HCT116 (cell line): ENCODE data around the gene SH2B3. TPM values are rescaled to one million over a fixed set of nuclear protein-coding genes. Genes with fewer than 3 reads are reported as not detected.
A peak's percentile ranks its signal among the peaks of the same experiment; 100 is the strongest.
"Not testable (repeated sequence)": the region's sequence is repeated elsewhere in the genome, so short reads cannot be mapped to it uniquely, and the experiment has no call there.

ENCODE experiments used
- ATAC-seq: fragments of 200-7000 bp; cut with Tn5 transposase; 2 replicates; pipeline ENCODE4 v1.9.1; 2020; ENCODE audit warnings: mild to moderate bottlenecking, moderate library complexity
- BruUV-seq: library from RNA; stranded (reverse); fragments of 400-500 nt; replicated peaks from 2 replicates; lab custom pipeline; 2021; lab: Mats Ljungman, UMichigan
- CTCF ChIA-PET: fragments of 300-600 bp; sonication (Branson Sonifier 250); formaldehyde crosslinking; loops from one replicate; lab custom pipeline; 2021; ENCODE audit warnings: antibody characterized with exemption; lab: Charles Lee
- POLR2A ChIA-PET: fragments of 300-600, 350-600 bp; sonication (Branson Sonifier 250); formaldehyde crosslinking; loops from one replicate; lab custom pipeline; 2021; ENCODE audit warnings: antibody characterized with exemption; lab: Charles Lee
- RAD21 ChIA-PET, 2 experiments: fragments of 300-600 bp; sonication (Branson Sonifier 250); formaldehyde crosslinking; loops; one replicate each; lab custom pipeline; 2023; ENCODE audit warnings: low total read pairs in 2 of 2; ENCODE audit not compliant: uncharacterized antibody in 2 of 2, unreplicated experiment in 2 of 2, low non-redundant PET in 1 of 2; lab: Charles Lee
- DNase-seq: peaks from one replicate; pipeline ENCODE4 v3.0.0-alpha.2; 2010; ENCODE audit warnings: low read depth, low spot score
- H2AFZ ChIP-seq: fragments of 200-600 bp; shearing (Covaris generic), sonication (generic); 2 replicates; pipeline ENCODE4 v1.6.1; 2017; ENCODE audit warnings: low read depth, mixed run types, mixed read lengths, antibody characterized with exemption, low read length; ENCODE audit not compliant: poor library complexity, severe bottlenecking
- H3K27ac ChIP-seq: 2 replicates; pipeline ENCODE4 v1.5.1; 2012; ENCODE audit warnings: low read depth, low read length
- H3K27me3 ChIP-seq: fragments of 200-600 bp; sonication (generic); 2 replicates; pipeline ENCODE4 v1.6.1; 2016; ENCODE audit warnings: mixed run types, low read length, mixed read lengths; ENCODE audit not compliant: insufficient read depth
- H3K36me3 ChIP-seq, 2 experiments: fragments of 200-500 bp in 1 of 2; fragments of 200-600 bp in 1 of 2; sonication (Bioruptor generic) in 1 of 2; sonication (generic) in 1 of 2; 2 replicates each; pipeline versions ENCODE4 v1.5.1 to v1.6.1; 2014 to 2016; ENCODE audit warnings: low read length in 2 of 2, inconsistent platforms in 1 of 2, mixed read lengths in 1 of 2, mixed run types in 1 of 2; ENCODE audit not compliant: insufficient read depth in 2 of 2, control insufficient read depth in 1 of 2
- H3K4me1 ChIP-seq, 2 experiments: fragments of 200-600 bp in 1 of 2; sonication (generic) in 1 of 2; 2 replicates each; pipeline versions ENCODE4 v1.5.1 to v1.6.1; 2012 to 2017; ENCODE audit warnings: low read length in 2 of 2, inconsistent platforms in 1 of 2, mild to moderate bottlenecking in 1 of 2, mixed read lengths in 1 of 2, mixed run types in 1 of 2, moderate library complexity in 1 of 2; ENCODE audit not compliant: insufficient read depth in 2 of 2, control insufficient read depth in 1 of 2
- H3K4me2 ChIP-seq: fragments of 200-600 bp; sonication (generic); 2 replicates; pipeline ENCODE4 v1.6.1; 2017; ENCODE audit warnings: mixed run types, low read length, mixed read lengths
- H3K4me3 ChIP-seq, 2 experiments: fragments of 200-600 bp in 1 of 2; sonication (generic) in 1 of 2; replicated peaks in 1 of 2; 2 replicates each; pipeline ENCODE4 v1.5.1; 2011 to 2016; ENCODE audit warnings: low read length in 2 of 2, control low read depth in 1 of 2, low read depth in 1 of 2, mild to moderate bottlenecking in 1 of 2, mixed read lengths in 1 of 2, mixed run types in 1 of 2
- H3K79me2 ChIP-seq: fragments of 200-600 bp; sonication (generic); 2 replicates; pipeline ENCODE4 v1.6.1; 2017; ENCODE audit warnings: mild to moderate bottlenecking, mixed run types, low read length, moderate library complexity, mixed read lengths; ENCODE audit not compliant: insufficient read depth
- H3K9ac ChIP-seq: fragments of 200-600 bp; sonication (generic); 2 replicates; pipeline ENCODE4 v1.6.1; 2016; ENCODE audit warnings: low read length, mixed read lengths
- H3K9me2 ChIP-seq: fragments of 200-600 bp; sonication (generic), shearing (Covaris generic); 2 replicates; pipeline ENCODE4 v1.6.1; 2017; ENCODE audit warnings: mixed run types, mild to moderate bottlenecking, moderate library complexity; ENCODE audit not compliant: insufficient read depth
- H3K9me3 ChIP-seq, 2 experiments: fragments of 200-500 bp in 1 of 2; fragments of 200-600 bp in 1 of 2; sonication (Bioruptor generic) in 1 of 2; sonication (generic) in 1 of 2; 2 replicates each; pipeline ENCODE4 v1.6.1; 2014 to 2017; ENCODE audit warnings: low read length in 2 of 2, mixed read lengths in 2 of 2, inconsistent platforms in 1 of 2, low read depth in 1 of 2, mild to moderate bottlenecking in 1 of 2, mixed run types in 1 of 2, moderate library complexity in 1 of 2; ENCODE audit not compliant: control insufficient read depth in 1 of 2, insufficient read depth in 1 of 2
- H4K20me1 ChIP-seq: fragments of 200-600 bp; sonication (generic), shearing (Covaris generic); 2 replicates; pipeline ENCODE4 v1.6.1; 2017; ENCODE audit warnings: mixed run types, mild to moderate bottlenecking, moderate library complexity; ENCODE audit not compliant: insufficient read depth
- EZH2 ChIP-seq: fragments of 200-600 bp; sonication (generic); IDR thresholded peaks from 2 replicates; pipeline ENCODE4 v1.6.1; 2017; ENCODE audit warnings: antibody characterized with exemption, mixed run types
- EZH2phosphoT487 ChIP-seq: fragments of 200-600 bp; IDR thresholded peaks from 2 replicates; pipeline ENCODE4 v1.6.1; 2018; ENCODE audit warnings: antibody characterized with exemption, borderline replicate concordance
- JUND ChIP-seq: IDR thresholded peaks from 2 replicates; pipeline ENCODE4 v1.6.1; 2012
- POLR2AphosphoS5 ChIP-seq: IDR thresholded peaks from 2 replicates; pipeline ENCODE4 v1.6.1; 2011; ENCODE audit warnings: mild to moderate bottlenecking, low read depth, low read length, moderate library complexity
- SIN3A ChIP-seq: IDR thresholded peaks from 2 replicates; pipeline ENCODE4 v1.6.1; 2012; ENCODE audit warnings: low read depth
- SP1 ChIP-seq: IDR thresholded peaks from 2 replicates; pipeline ENCODE4 v1.6.1; 2012; ENCODE audit warnings: low read depth
- SRF ChIP-seq: IDR thresholded peaks from 2 replicates; pipeline ENCODE4 v1.6.1; 2012; ENCODE audit warnings: low read depth
- ZFX ChIP-seq: fragments of 450-650 bp; IDR thresholded peaks from 2 replicates; pipeline ENCODE4 v1.6.1; 2017
- intact Hi-C: fragments of 100-400 bp; cut with micrococcal nuclease; formaldehyde crosslinking; loops from 2 replicates; pipeline ENCODE4 v1.10.0; 2022
- total RNA-seq: library from RNA; stranded (reverse); gene quantifications from one replicate; pipeline ENCODE4 v1.2.1, GENCODE V29; 2021; ENCODE audit not compliant: unreplicated experiment
- TF ChIP-seq, protein P1 (sequence below): IDR thresholded peaks from 2 replicates; pipeline ENCODE4 v1.6.1; 2012

Gene SH2B3
- total RNA-seq, 1 experiment from 2014 or later, result 17.3 TPM

- no peaks in the 10 kb centered on the region for H3K9me2 ChIP-seq
- no peaks in the 10 kb centered on the region for H3K9me3 ChIP-seq
- TF ChIP-seq EZH2phosphoT487, result no peak
- no peak for TF ChIP-seq EZH2
- no peak for TF ChIP-seq POLR2AphosphoS5
- no peak for TF ChIP-seq SRF
- TF ChIP-seq JUND, result no peak
- no peak overlapping the region for H3K9ac ChIP-seq
- RAD21 ChIA-PET, result no interaction called here
- DNase-seq (no peak), ATAC-seq (no peak)
- H3K4me2 ChIP-seq, result no peak overlapping the region
- POLR2A ChIA-PET, result no interaction called here
- H4K20me1 ChIP-seq, result no peaks in the 10 kb centered on the region
- H3K36me3 ChIP-seq, result no peaks in the 10 kb centered on the region
- H3K27ac ChIP-seq, result no peak overlapping the region
- intact Hi-C loops, result no loop called here
- H3K4me3 ChIP-seq, result no peak overlapping the region
- CTCF ChIA-PET, result no interaction called here
- no peaks in the 10 kb centered on the region for H3K27me3 ChIP-seq
- H3K79me2 ChIP-seq, result no peaks in the 10 kb centered on the region
- no peak overlapping the region for H2AFZ ChIP-seq
- H3K4me1 ChIP-seq, result peaks cover 9 to 34% of the 10 kb centered on the region in 2 experiments; a peak in 3 of 4 replicates
- BruUV-seq, result no TSS peak
Measured at GRCh38 chr12:111394480-111394879, 11.2 kb upstream of the SH2B3 start.

- Histone ChIP-seq H2AFZ (no peak overlapping the region), H3K27ac (no peak overlapping the region), H3K4me3 (no peak overlapping the region), H3K4me1 (peaks cover 12 to 40% of the 10 kb centered on the region in 2 experiments; a peak in 3 of 4 replicates), H3K9me2 (no peaks in the 10 kb centered on the region), H4K20me1 (no peaks in the 10 kb centered on the region), H3K36me3 (no peaks in the 10 kb centered on the region), H3K9me3 (no peaks in the 10 kb centered on the region), H3K4me2 (no peak overlapping the region), H3K79me2 (no peaks in the 10 kb centered on the region), H3K27me3 (no peaks in the 10 kb centered on the region), H3K9ac (no peak overlapping the region)
- ChIA-PET POLR2A (no interaction called here), CTCF (interaction anchor here (1.5 to 5.6 kb wide), 6 partner anchors 17 to 278 kb away, joined by 7 to 94 read pairs (median 11); partner anchors contain the start of gene PHETA1), RAD21 (interaction anchor here (0.6 to 1.8 kb wide), 3 partner anchors 26 to 278 kb away, joined by 4 to 8 read pairs (median 7); partner anchors contain the start of gene PHETA1 (in 1 of the 2))
- no TSS peak for BruUV-seq
- DNase-seq, result no peak
- ATAC-seq, result no peak
- no peak for TF ChIP-seq SP1
- TF ChIP-seq ZFX, result no peak
- TF ChIP-seq EZH2phosphoT487, result no peak
- TF ChIP-seq, protein P1, sequence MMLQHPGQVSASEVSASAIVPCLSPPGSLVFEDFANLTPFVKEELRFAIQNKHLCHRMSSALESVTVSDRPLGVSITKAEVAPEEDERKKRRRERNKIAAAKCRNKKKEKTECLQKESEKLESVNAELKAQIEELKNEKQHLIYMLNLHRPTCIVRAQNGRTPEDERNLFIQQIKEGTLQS, result no peak
- no peak for TF ChIP-seq SIN3A
- intact Hi-C loops, result loop anchor here (5.0 kb wide), 2 partner anchors 132 to 417 kb away; no protein-coding TSS in a partner anchor
Measured at GRCh38 chr12:111395336-111396187, 10.2 kb upstream of the SH2B3 start.

DNA sequence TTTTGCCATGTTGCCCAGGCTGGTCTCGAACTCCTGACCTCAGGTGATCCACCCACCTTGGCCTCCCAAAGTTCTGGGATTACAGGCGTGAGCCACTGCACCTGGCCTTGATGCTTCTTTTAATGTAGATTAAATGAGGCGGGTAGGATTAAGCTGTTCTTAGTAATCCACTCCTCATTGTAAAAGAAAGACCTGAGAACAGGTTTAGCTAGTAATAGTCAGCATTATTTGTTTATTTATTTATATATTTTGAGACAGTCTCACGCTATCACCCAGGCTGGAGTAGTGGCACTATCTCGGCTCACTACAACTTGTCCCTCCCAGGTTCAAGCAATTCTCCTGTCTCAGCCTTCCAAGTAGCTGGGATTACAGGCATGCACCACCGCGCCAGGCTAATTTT lies 9.5 kb upstream of the SH2B3 start:
- not testable (repeated sequence) for H3K9me2 ChIP-seq, ATAC-seq, H3K79me2 ChIP-seq, H3K36me3 ChIP-seq, H3K9ac ChIP-seq, H2AFZ ChIP-seq, DNase-seq, BruUV-seq, H3K27ac ChIP-seq, H3K4me3 ChIP-seq, H3K27me3 ChIP-seq, H4K20me1 ChIP-seq, H3K9me3 ChIP-seq
- ChIA-PET POLR2A (interaction anchor here (0.9 to 2.7 kb wide), 2 partner anchors 56 to 277 kb away, joined by 3 to 8 read pairs; no protein-coding TSS in a partner anchor), CTCF (interaction anchor here (1.0 to 5.6 kb wide), 11 partner anchors 10 to 278 kb away, joined by 3 to 94 read pairs (median 8); partner anchors contain the start of gene PHETA1), RAD21 (interaction anchor here (1.0 to 1.8 kb wide), 4 partner anchors 27 to 68 kb away, joined by 4 to 9 read pairs (median 8); partner anchors contain the start of gene PHETA1 (in 1 of the 2))
- Histone ChIP-seq H3K4me1 (peaks cover 12 to 40% of the 10 kb centered on the region in 2 experiments; a peak in 3 of 4 replicates), H3K4me2 (peak overlapping the region; percentile 82; the same call in 1 of the 2 replicates)
- intact Hi-C loops, result loop anchor here (5.0 kb wide), 2 partner anchors 131 to 416 kb away; no protein-coding TSS in a partner anchor
